Stimulated activated CD8-positive, alpha-beta memory T cell treated with anti-CD3 and anti-CD28 coated beads, Interleukin-4, amount 100 ng/mL, for 4 hours (primary cell): ENCODE measurements around the gene CDHR1.

ENCODE experiments used
- DNase-seq, 2 donors: peaks; one replicate each; pipeline ENCODE4 v3.0.0-alpha.2; 2020; ENCODE audit warnings: low read depth in 2 of 2, low spot score in 1 of 2

CDHR1 gene

GRCh38 chr10:84226616-84227015 is 32.3 kb downstream of the CDHR1 start:
- no peak for DNase-seq

- DNase-seq: no peak
Measured at GRCh38 chr10:84227810-84228209, 33.5 kb downstream of the CDHR1 start.

DNA sequence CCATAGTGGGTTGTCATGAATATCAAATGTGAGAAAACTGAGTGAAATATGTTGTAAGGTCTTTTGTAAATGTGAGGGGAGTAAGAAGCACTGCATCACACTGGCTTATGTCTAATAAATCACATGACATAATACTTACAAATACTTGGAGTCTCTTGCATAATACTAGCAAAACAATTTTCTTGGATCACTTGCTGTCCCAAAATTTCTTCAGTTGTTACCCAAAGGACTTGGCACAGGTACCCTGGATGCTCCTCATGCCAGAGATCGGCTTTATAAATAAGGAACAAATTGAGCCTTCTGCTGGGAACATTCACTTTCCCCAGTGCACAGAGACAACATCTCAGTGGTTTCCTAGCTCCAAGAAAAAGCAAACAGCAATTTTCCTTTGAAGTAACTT is 36.0 kb downstream of the CDHR1 start:
- no peak for DNase-seq

- no peak for DNase-seq
Measured at GRCh38 chr10:84232376-84232775, 38.0 kb downstream of the CDHR1 start.

DNA sequence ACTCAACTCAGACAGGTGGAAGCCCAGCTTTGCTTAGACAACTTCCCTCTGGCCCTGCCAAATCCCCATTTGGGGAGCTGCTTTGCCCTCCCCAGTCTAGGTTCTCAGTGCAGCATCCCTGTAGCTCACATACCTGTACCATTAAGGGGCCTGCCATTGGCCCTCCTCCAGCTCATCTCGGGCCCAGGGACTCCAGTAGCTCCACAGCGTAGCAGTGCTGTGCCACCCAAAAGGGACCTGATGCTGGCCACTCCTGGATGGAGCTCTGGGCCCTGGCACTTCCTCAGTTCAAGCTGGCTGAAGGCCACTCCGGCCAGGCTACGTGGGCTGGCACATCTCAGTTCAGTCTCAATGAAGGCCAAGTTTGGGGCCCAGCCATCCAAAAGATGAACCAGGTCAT is 39.6 kb downstream of the CDHR1 start:
- no peak for DNase-seq

DNA sequence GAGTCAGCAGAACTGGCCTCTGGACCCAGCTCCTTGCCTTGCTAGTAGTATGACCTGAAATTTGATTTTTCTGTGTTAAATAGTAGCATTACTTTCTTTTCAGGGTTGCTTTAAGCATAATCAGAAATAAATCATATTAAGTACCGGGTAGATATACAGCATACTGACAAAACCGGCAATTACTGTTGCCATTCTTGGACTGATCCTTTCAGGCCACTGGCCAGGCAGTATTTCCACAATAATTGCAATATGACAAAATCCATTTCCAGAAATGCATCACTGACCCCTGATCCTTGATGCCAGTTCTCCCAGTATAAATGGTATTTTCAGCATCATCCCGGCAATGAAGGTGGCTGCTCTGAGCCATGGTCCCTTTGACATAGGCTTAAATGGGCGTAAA is 40.1 kb downstream of the CDHR1 start:
- DNase-seq: no peak

- no peak for DNase-seq
Measured at GRCh38 chr10:84235096-84235495, 40.8 kb downstream of the CDHR1 start.

- DNase-seq: no peak
Measured at GRCh38 chr10:84236807-84237198, 42.5 kb downstream of the CDHR1 start.

GRCh38 chr10:84237199-84238051 is 43.1 kb downstream of the CDHR1 start:
- no peak for DNase-seq

DNA sequence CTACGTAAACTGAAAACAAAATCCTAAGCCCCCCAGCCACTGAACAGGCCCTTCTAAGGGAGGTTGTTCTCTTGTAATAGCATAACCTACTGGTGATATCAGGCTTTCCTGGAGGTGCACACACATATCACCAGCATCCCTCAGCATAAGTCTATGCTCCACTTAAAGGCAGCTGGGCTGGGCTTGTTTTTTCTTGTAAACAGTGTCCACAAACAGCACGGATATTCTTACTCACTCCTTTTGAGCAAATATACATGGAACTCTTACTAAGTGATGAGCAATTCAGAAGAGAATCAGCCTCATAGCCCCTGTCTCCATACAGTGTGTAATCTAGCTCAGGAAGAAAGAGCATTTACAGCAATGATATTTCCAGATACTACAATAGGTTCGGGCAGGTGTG is 44.6 kb downstream of the CDHR1 start:
- no peak for DNase-seq

GRCh38 chr10:84241185-84241790 is 47.0 kb downstream of the CDHR1 start, which contains the start of gene LRIT1:
Gene LRIT1, minus strand, starts transcription at chr10:84241546. Its CDS starts 107 bp downstream, at chr10:84241439.
- no peak for DNase-seq

DNA sequence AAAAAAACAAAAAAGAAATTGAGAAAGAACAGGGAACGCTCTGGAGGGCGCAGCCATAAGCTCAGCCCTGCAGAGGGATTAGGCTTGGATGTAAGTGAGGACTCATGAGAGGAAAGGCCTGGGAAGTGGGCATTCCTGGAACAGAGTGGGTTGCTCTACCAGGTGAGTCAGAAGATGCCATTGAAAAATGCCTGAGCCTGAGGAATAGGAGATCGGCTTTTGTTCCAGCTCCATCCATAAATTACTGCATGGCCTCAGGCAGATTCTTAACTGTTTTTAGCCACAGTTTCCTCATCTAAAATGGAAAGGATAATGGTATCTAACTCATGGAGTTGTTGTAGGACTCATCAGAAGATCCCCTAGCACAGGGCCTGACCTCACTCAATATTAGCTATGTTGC is 49.4 kb downstream of the CDHR1 start:
- DNase-seq: no peak

DNA sequence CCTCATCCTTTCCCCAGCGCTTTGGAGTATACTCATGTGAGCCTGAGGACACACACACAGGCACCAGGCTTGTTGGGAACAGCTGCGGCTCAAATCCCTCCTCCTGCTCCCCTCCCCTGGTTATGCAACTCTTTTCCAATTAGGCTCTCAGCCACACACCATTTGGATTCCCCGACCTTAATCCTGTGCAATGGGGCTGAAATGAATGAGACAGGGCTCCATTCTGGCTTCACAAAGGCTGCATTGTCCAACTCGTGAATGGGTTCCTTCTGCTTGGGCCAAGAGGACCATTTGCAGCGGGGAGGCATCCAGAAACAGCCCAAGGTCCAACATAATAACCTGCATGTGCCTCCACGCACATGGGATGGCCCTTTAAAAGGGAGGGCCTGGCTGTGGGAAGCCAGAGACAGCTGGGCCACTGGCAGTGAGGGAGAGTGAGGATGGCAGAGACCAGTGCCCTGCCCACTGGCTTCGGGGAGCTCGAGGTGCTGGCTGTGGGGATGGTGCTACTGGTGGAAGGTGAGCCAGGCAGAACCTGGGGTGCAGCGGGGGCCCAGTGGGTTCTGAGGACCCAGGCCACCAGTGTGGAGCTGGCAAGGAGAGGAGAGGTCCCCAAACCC is 50.4 kb downstream of the CDHR1 start, which contains the start of gene RGR:
TSS of gene RGR (plus strand) at position 403 of the 620 bp plus-strand sequence. CDS start at position 441, 38 bp downstream.
- DNase-seq: no peak

- DNase-seq: no peak
Measured at GRCh38 chr10:84247496-84247895, 53.2 kb downstream of the CDHR1 start.

GRCh38 chr10:84248794-84249193 is 54.5 kb downstream of the CDHR1 start:
- no peak for DNase-seq

GRCh38 chr10:84254552-84255478 is 60.5 kb downstream of the CDHR1 start:
- DNase-seq: no peak

DNA sequence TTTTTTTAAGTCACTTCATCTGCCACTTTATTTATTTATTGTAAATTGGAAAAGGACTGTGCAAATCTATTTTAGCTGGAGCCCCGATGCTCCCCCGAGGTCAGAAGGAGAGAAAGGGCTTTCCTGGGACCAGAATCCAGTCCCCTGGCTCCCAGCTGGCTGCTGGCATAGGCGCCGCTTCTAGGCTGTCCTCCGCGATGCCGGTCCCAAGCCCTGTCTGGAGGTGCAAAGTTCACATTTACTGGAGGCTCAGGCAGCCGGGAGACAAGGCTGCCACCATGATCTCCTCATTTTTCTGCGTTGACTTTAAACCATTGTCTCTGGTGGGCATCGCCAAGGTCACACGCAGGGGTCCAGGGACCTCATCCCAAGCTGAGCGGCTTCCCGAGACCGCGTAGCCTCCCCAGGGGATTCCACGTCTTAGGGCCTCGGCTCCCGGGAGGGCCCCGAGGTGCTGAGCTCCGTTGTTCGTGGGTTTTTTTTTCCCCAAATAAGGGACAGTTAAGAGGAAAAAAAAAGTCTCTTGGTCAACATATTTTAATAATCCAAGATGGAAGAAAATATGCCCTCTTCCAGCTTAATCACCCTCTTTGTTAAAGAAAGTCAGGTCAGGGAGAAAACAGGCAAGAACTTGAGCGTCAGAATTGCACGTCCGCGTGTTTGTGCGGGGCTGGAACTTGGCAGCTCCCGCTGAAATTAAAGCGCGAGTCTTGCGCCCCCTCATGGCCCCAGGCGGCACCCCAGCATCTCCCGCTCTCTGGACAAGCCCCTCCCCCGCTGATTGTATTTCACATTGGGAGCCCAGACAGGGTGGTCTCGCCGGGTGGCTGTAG is 62.4 kb downstream of the CDHR1 start:
- DNase-seq: no peak

- no peak for DNase-seq
Measured at GRCh38 chr10:84257343-84258020, 63.1 kb downstream of the CDHR1 start.

GRCh38 chr10:84258034-84258695 is 63.8 kb downstream of the CDHR1 start:
- DNase-seq: no peak
